Right renal cortex interstitium (tissue), 3 donors: ENCODE data around the gene PYGM. TPM values are rescaled to one million over a fixed set of nuclear protein-coding genes. Genes with fewer than 3 reads are reported as not detected.

ENCODE experiments used
- DNase-seq, 3 donors: peaks; one replicate each; pipeline ENCODE4 v3.0.0-alpha.2; 2013; ENCODE audit warnings: low read depth in 3 of 3, low spot score in 2 of 3
- polyA plus RNA-seq, 3 donors: library from polyadenylated mRNA; unstranded; fragments of 120-200 nt; gene quantifications; one replicate each; pipeline ENCODE4 v1.2.1, GENCODE V29; 2013; ENCODE audit not compliant: insufficient read length in 3 of 3

Gene PYGM
- polyA plus RNA-seq, 3 donors = 1.1 to 2.6 (median 2.4) TPM

- no peak for DNase-seq
These were observed 9.5 kb upstream of the PYGM start for GRCh38 chr11:64769283-64769682.

- DNase-seq = no peak
These were observed 8.5 kb upstream of the PYGM start for GRCh38 chr11:64768300-64768694.

GRCh38 chr11:64767344-64768299 is 7.8 kb upstream of the PYGM start:
- no peak for DNase-seq

- DNase-seq = no peak
These were observed 7.1 kb upstream of the PYGM start for GRCh38 chr11:64766881-64767280.

- DNase-seq = no peak
These were observed 6.3 kb upstream of the PYGM start for GRCh38 chr11:64765851-64766665.

- DNase-seq = no peak
These were observed 5.6 kb upstream of the PYGM start for GRCh38 chr11:64765291-64765850.

GRCh38 chr11:64764753-64765152 is 5.0 kb upstream of the PYGM start:
- DNase-seq = no peak

- DNase-seq = no peak
These were observed 4.4 kb upstream of the PYGM start for GRCh38 chr11:64764040-64764611.

GRCh38 chr11:64763526-64764039 is 3.8 kb upstream of the PYGM start:
- no peak for DNase-seq

GRCh38 chr11:64762674-64763525 is 3.1 kb upstream of the PYGM start:
- peak in 2 of 3 donors; percentile 76 to 87 for DNase-seq

GRCh38 chr11:64762277-64762673 is 2.5 kb upstream of the PYGM start:
- DNase-seq = no peak

- no peak for DNase-seq
These were observed 1.1 kb upstream of the PYGM start for GRCh38 chr11:64760759-64761420.

GRCh38 chr11:64759131-64759721 is 548 bp downstream of the PYGM start:
- DNase-seq = no peak

- DNase-seq = no peak
These were observed 1.3 kb downstream of the PYGM start for GRCh38 chr11:64758330-64759079.

- DNase-seq = no peak
These were observed 2.0 kb downstream of the PYGM start for GRCh38 chr11:64757549-64758329.

GRCh38 chr11:64755681-64756361 is 4.0 kb downstream of the PYGM start:
- DNase-seq = no peak
